Esophagus squamous epithelium (tissue), 5 donors: ENCODE data around the gene GSTM2. TPM values are rescaled to one million over a fixed set of nuclear protein-coding genes. Genes with fewer than 3 reads are reported as not detected.
A peak's percentile ranks its signal among the peaks of the same experiment; 100 is the strongest.

Experiments used
- DNase-seq: peaks from one replicate; lab custom pipeline; 2025; lab: John Stamatoyannopoulos, UW
- H3K27ac ChIP-seq, 4 donors: fragments of 200-600 bp; sonication (generic); one replicate each; pipeline ENCODE4 v1.5.1; 2016 to 2019; ENCODE audit warnings: mild to moderate bottlenecking in 1 of 4
- H3K27me3 ChIP-seq, 4 donors: fragments of 200-600 bp; sonication (generic); 1 replicate in 3 of 4; 2 replicates in 1 of 4; pipeline versions ENCODE4 v1.5.1 to v1.6.0; 2017 to 2021; ENCODE audit warnings: antibody characterized with exemption in 1 of 4
- H3K36me3 ChIP-seq, 3 donors: fragments of 200-600 bp; sonication (generic); one replicate each; pipeline ENCODE4 v1.5.1; 2016 to 2019
- H3K4me1 ChIP-seq, 3 donors: fragments of 200-600 bp; sonication (generic); one replicate each; pipeline ENCODE4 v1.5.1; 2017 to 2019
- H3K4me3 ChIP-seq, 4 donors: fragments of 200-600 bp; sonication (generic); 1 replicate in 3 of 4; 2 replicates in 1 of 4; pipeline ENCODE4 v1.5.1; 2016 to 2019; ENCODE audit warnings: mild to moderate bottlenecking in 2 of 4, moderate library complexity in 1 of 4
- H3K9me3 ChIP-seq, 3 donors: fragments of 200-600 bp; sonication (generic); one replicate each; pipeline ENCODE4 v1.5.1; 2016 to 2019
- CTCF ChIP-seq, 6 experiments: fragments of 450-650 bp in 4 of 6; fragments of 200-600 bp in 2 of 6; sonication (generic) in 2 of 6; IDR thresholded peaks; one replicate each; pipeline ENCODE4 v1.5.1; 2016 to 2019; ENCODE audit warnings: antibody characterized with exemption in 6 of 6, mild to moderate bottlenecking in 4 of 6, moderate library complexity in 4 of 6
- POLR2A ChIP-seq, 4 donors: fragments of 450-650 bp; IDR thresholded peaks; one replicate each; pipeline ENCODE4 v1.6.1; 2017; ENCODE audit warnings: antibody characterized with exemption in 4 of 4, mild to moderate bottlenecking in 4 of 4, moderate library complexity in 3 of 4
- WGBS, 2 donors: methylation state at CpG; one replicate each; pipeline ENCODE4 v1.1.5; 2018; 5-methylcytosine and 5-hydroxymethylcytosine counted together
- intact Hi-C: fragments of 100-400 bp; cut with DNase I; formaldehyde crosslinking; loops from one replicate; pipeline ENCODE4 v1.15.0; 2022
- total RNA-seq, 4 donors: library from RNA; depleted of rRNA; stranded (reverse); fragments of >200 nt; gene quantifications; one replicate each; pipeline ENCODE4 v1.1.0, GENCODE V29; 2016
- donor health status: DM: yes; HTN: yes; CAD: no.

GSTM2 gene
- total RNA-seq, 4 donors from 2014 or later, result 17.8 to 87.9 (median 46.2) TPM

DNA sequence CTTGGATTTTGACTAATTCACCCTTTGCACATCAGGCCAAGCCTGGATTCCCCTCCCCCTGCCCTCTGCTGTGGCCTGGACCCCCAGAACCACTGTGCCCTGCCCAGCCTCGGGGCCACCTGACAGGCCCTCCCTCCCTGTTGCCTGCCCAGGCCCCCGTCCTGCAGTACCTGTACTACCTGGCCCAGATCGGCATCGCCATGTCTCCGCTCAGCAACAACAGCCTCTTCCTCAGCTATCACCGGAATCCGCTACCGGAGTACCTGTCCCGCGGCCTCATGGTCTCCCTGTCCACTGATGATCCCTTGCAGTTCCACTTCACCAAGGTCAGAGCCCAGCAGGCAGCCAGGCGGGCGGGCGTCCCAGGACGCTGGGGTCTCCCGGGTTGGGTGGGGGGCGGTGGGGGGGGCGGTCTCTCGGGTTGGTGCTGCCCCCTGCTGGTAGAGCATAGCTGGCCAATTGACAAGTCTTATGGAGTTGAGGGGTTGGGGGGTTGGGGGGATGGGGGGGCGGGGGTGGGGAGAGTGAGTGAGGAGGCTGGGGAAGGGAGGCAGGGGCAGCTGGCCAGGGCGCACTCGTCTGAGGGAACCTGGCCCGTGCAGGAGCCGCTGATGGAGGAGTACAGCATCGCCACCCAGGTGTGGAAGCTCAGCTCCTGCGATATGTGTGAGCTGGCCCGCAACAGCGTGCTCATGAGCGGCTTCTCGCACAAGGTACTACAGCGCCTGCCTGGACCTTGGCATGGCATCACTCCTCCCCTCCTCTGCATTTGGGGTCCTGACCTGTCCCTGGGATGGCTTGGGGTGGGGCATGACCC is 37.6 kb upstream of the GSTM2 start:
- H3K36me3 ChIP-seq, result peaks cover 28 to 64% (median 29%) of the 10 kb centered on the region in 3 donors
- no peak overlapping the region for H3K4me3 ChIP-seq
- TF ChIP-seq POLR2A (IDR thresholded peaks at IDR 0.05) (no peak), CTCF (IDR thresholded peaks at IDR 0.05) (peak in 1 of 6 experiments; percentile 42)
- DNase-seq, result no peak
- H3K27ac ChIP-seq, result no peak overlapping the region
- H3K27me3 ChIP-seq, result no peaks in the 10 kb centered on the region
- no peaks in the 10 kb centered on the region for H3K9me3 ChIP-seq
- intact Hi-C loops, result no loop called here
- 78 to 96% methylated on average over 5 to 10 of the region's 30 CpGs for WGBS, 2 donors
- peaks cover 0 to 33% (median 0%) of the 10 kb centered on the region in 3 donors for H3K4me1 ChIP-seq

GRCh38 chr1:109630898-109631512 is 36.9 kb upstream of the GSTM2 start:
- WGBS, 2 donors, result 88 to 96% methylated on average over 4 to 5 of the region's 14 CpGs

GRCh38 chr1:109631513-109632505 is 36.0 kb upstream of the GSTM2 start:
- WGBS, 2 donors, result 77 to 80% methylated on average over 5 to 6 of the region's 16 CpGs
- TF ChIP-seq CTCF (IDR thresholded peaks at IDR 0.05) (no peak), POLR2A (IDR thresholded peaks at IDR 0.05) (no peak)
- intact Hi-C loops, result no loop called here
- no peaks in the 10 kb centered on the region for H3K27me3 ChIP-seq
- no peaks in the 10 kb centered on the region for H3K9me3 ChIP-seq
- peaks cover 26 to 50% (median 28%) of the 10 kb centered on the region in 3 donors for H3K36me3 ChIP-seq
- H3K4me1 ChIP-seq, result peaks cover 0 to 43% (median 10%) of the 10 kb centered on the region in 3 donors
- H3K4me3 ChIP-seq, result no peak overlapping the region
- H3K27ac ChIP-seq, result peak overlapping the region in 2 of 4 donors; percentile 44 to 53
- DNase-seq, result no peak

More at GRCh38 chr1:109630898-109631512, 36.9 kb upstream of the GSTM2 start:
- Histone ChIP-seq H3K27ac (peak overlapping the region in 1 of 4 donors; percentile 11), H3K36me3 (peaks cover 28 to 58% (median 29%) of the 10 kb centered on the region in 3 donors), H3K27me3 (no peaks in the 10 kb centered on the region), H3K4me1 (peaks cover 0 to 35% (median 4%) of the 10 kb centered on the region in 3 donors), H3K4me3 (no peak overlapping the region), H3K9me3 (no peaks in the 10 kb centered on the region)
- TF ChIP-seq CTCF (IDR thresholded peaks at IDR 0.05) (peak in 1 of 6 experiments; percentile 3), POLR2A (IDR thresholded peaks at IDR 0.05) (no peak)
- no peak for DNase-seq
- intact Hi-C loops, result no loop called here

GRCh38 chr1:109632671-109633346 is 35.0 kb upstream of the GSTM2 start:
- intact Hi-C loops, result no loop called here
- Histone ChIP-seq H3K27me3 (no peaks in the 10 kb centered on the region), H3K4me3 (no peak overlapping the region), H3K27ac (peak overlapping the region in 3 of 4 donors; percentile 10 to 53 (median 44)), H3K36me3 (peaks cover 18 to 40% (median 28%) of the 10 kb centered on the region in 3 donors), H3K4me1 (peaks cover 0 to 45% (median 10%) of the 10 kb centered on the region in 3 donors), H3K9me3 (no peaks in the 10 kb centered on the region)
- TF ChIP-seq POLR2A (IDR thresholded peaks at IDR 0.05) (no peak), CTCF (IDR thresholded peaks at IDR 0.05) (no peak)
- WGBS, 2 donors, result 46 to 47% methylated on average over 3 to 4 of the region's 5 CpGs
- no peak for DNase-seq
